GM23338 (cell line): Measurements from ENCODE around the gene TMEM131L. TPM values are rescaled to one million over a fixed set of nuclear protein-coding genes. Genes with fewer than 3 reads are reported as not detected.

Experiments
- ATAC-seq: fragments of 200-7000 bp; cut with Tn5 transposase; 3 replicates; pipeline ENCODE4 v1.9.1; 2020
- DNase-seq: peaks from one replicate; pipeline ENCODE4 v3.0.0-alpha.2; 2015; ENCODE audit warnings: low spot score
- H2AFZ ChIP-seq: fragments of 200-600 bp; sonication (generic); 2 replicates; pipeline ENCODE4 v1.8.0; 2016; ENCODE audit warnings: antibody characterized with exemption, mild to moderate bottlenecking, moderate library complexity
- H3F3A ChIP-seq: fragments of 200-600 bp; sonication (generic); replicated peaks from 2 replicates; pipeline ENCODE4 v1.8.0; 2017; ENCODE audit warnings: antibody characterized with exemption, mixed run types, low read depth
- H3K27ac ChIP-seq: fragments of 200-600 bp; sonication (generic); 2 replicates; pipeline ENCODE4 v1.6.1; 2016; ENCODE audit warnings: low read depth
- H3K27me3 ChIP-seq: fragments of 200-600 bp; sonication (generic); 2 replicates; pipeline ENCODE4 v1.8.0; 2016; ENCODE audit warnings: mild to moderate bottlenecking, mixed run types, moderate library complexity; ENCODE audit not compliant: insufficient read depth
- H3K36me3 ChIP-seq: fragments of 200-600 bp; sonication (generic); 2 replicates; pipeline ENCODE4 v1.8.0; 2016; ENCODE audit warnings: mild to moderate bottlenecking; ENCODE audit not compliant: insufficient read depth
- H3K4me1 ChIP-seq: fragments of 200-600 bp; sonication (generic); 2 replicates; pipeline ENCODE4 v1.8.0; 2016; ENCODE audit warnings: mild to moderate bottlenecking, moderate library complexity; ENCODE audit not compliant: insufficient read depth
- H3K4me2 ChIP-seq: fragments of 200-600 bp; sonication (generic); 2 replicates; pipeline ENCODE4 v1.7.1; 2017; ENCODE audit warnings: mixed run types
- H3K4me3 ChIP-seq: fragments of 200-600 bp; sonication (generic); 2 replicates; pipeline ENCODE4 v1.6.1; 2016; ENCODE audit warnings: mixed run types
- H3K79me2 ChIP-seq: fragments of 200-600 bp; sonication (generic); replicated peaks from 2 replicates; pipeline ENCODE4 v1.8.0; 2017; ENCODE audit warnings: mild to moderate bottlenecking; ENCODE audit not compliant: insufficient read depth
- H3K9me2 ChIP-seq: fragments of 200-600 bp; sonication (generic); 2 replicates; pipeline ENCODE4 v1.8.0; 2017; ENCODE audit not compliant: insufficient read depth
- H4K20me1 ChIP-seq: fragments of 200-600 bp; sonication (generic); replicated peaks from 2 replicates; pipeline ENCODE4 v1.8.0; 2017; ENCODE audit warnings: mild to moderate bottlenecking; ENCODE audit not compliant: insufficient read depth
- H3K27ac Mint-ChIP-seq: 2 replicates; pipeline ENCODE4 v1.8.0; 2020; ENCODE audit warnings: inconsistent platforms, mild to moderate bottlenecking, moderate library complexity, mixed read lengths
- H3K27me3 Mint-ChIP-seq: 3 replicates; pipeline ENCODE4 v1.8.0; 2022; ENCODE audit warnings: low read depth, mild to moderate bottlenecking, moderate library complexity, mixed read lengths, inconsistent platforms; ENCODE audit not compliant: insufficient read depth, poor library complexity
- H3K36me3 Mint-ChIP-seq: 3 replicates; pipeline ENCODE4 v1.8.0; 2021; ENCODE audit warnings: low read depth, mild to moderate bottlenecking, inconsistent platforms, moderate library complexity, mixed read lengths
- H3K4me1 Mint-ChIP-seq: 3 replicates; pipeline ENCODE4 v1.8.0; 2020; ENCODE audit warnings: mild to moderate bottlenecking, inconsistent platforms, mixed read lengths
- H3K4me3 Mint-ChIP-seq: 3 replicates; pipeline ENCODE4 v1.8.0; 2021; ENCODE audit warnings: moderate library complexity, mild to moderate bottlenecking, inconsistent platforms, mixed read lengths
- H3K9me3 Mint-ChIP-seq: 3 replicates; pipeline ENCODE4 v1.8.0; 2020; ENCODE audit warnings: moderate library complexity, mild to moderate bottlenecking, inconsistent platforms, mixed read lengths
- CREB1 ChIP-seq: fragments of 250-450 bp; sonication (Bioruptor Pico); IDR thresholded peaks from 2 replicates; pipeline ENCODE4 v1.5.0; 2020; ENCODE audit warnings: low read depth, mild to moderate bottlenecking, moderate library complexity
- EZH2 ChIP-seq: fragments of 200-600 bp; sonication (generic); IDR thresholded peaks from one replicate; pipeline ENCODE4 v1.8.0; 2017; ENCODE audit warnings: antibody characterized with exemption, mild to moderate bottlenecking, low read depth; ENCODE audit not compliant: unreplicated experiment
- EZH2phosphoT487 ChIP-seq: fragments of 200-600 bp; sonication (generic); IDR thresholded peaks from one replicate; pipeline ENCODE4 v1.8.1; 2018; ENCODE audit warnings: antibody characterized with exemption; ENCODE audit not compliant: unreplicated experiment
- STAT1 ChIP-seq: IDR thresholded peaks from one replicate; pipeline ENCODE4 v1.6.1; 2016; ENCODE audit warnings: antibody characterized with exemption; ENCODE audit not compliant: unreplicated experiment
- ZNF114 ChIP-seq: fragments of 250-450 bp; sonication (Bioruptor Pico); IDR thresholded peaks from 2 replicates; pipeline ENCODE4 v1.5.0; 2020; ENCODE audit warnings: mild to moderate bottlenecking, moderate library complexity
- ZNF331 ChIP-seq: fragments of 250-450 bp; sonication (Bioruptor Pico); IDR thresholded peaks from 2 replicates; pipeline ENCODE4 v1.5.0; 2020; ENCODE audit warnings: low read depth, mild to moderate bottlenecking, moderate library complexity
- polyA plus RNA-seq: library from polyadenylated mRNA; unstranded; fragments of >200 nt; fragmentation: Nextera tagmentation; extraction: Ambion mirVana; gene quantifications from 2 replicates; pipeline ENCODE4 v1.2.1, GENCODE V29; 2016
- total RNA-seq: library from RNA; depleted of rRNA; stranded (reverse); fragments of >200 nt; shearing (Covaris generic); gene quantifications from 2 replicates; pipeline ENCODE4 v1.2.3, GENCODE V29; 2014
- TF ChIP-seq, protein P1 (sequence below), 2 experiments: fragments of 200-600 bp in 1 of 2; sonication (generic) in 1 of 2; conservative IDR thresholded peaks; 2 replicates each; pipeline versions ENCODE4 v1.5.1 to v1.6.1; 2016 to 2017; ENCODE audit warnings: antibody characterized with exemption in 2 of 2, low read depth in 2 of 2, mild to moderate bottlenecking in 2 of 2, moderate library complexity in 1 of 2
- TF ChIP-seq, protein P2 (sequence below): IDR thresholded peaks from 2 replicates; pipeline ENCODE4 v1.6.1; 2016; ENCODE audit warnings: antibody characterized with exemption
- TF ChIP-seq, protein P3 (sequence below): fragments of 250-450 bp; sonication (Bioruptor Pico); IDR thresholded peaks from 2 replicates; pipeline ENCODE4 v1.5.0; 2020; ENCODE audit warnings: mild to moderate bottlenecking, moderate library complexity

The TMEM131L gene
- total and polyA plus RNA-seq, 2 experiments from 2014 or later = 11.1 to 32.2 TPM

GRCh38 chr4:153593161-153593560, 127.0 kb downstream of the TMEM131L start:
- Histone ChIP-seq H4K20me1 (no peaks in the 10 kb centered on the region), H3K27me3 (no peaks in the 10 kb centered on the region), H3F3A (no peaks in the 10 kb centered on the region), H3K9me2 (no peaks in the 10 kb centered on the region), H3K4me1 (no peaks in the 10 kb centered on the region; the same call in 1 of the 2 replicates), H3K4me3 (no peak overlapping the region), H3K4me2 (no peak overlapping the region), H2AFZ (no peak overlapping the region), H3K36me3 (peaks cover 8% of the 10 kb centered on the region; the same call in 1 of the 2 replicates), H3K79me2 (no peaks in the 10 kb centered on the region), H3K27ac (no peak overlapping the region)
- no peak overlapping the region for H3K4me3 Mint-ChIP-seq
- DNase-seq = peak; percentile 51
- no peak overlapping the region for H3K27ac Mint-ChIP-seq
- no peaks in the 10 kb centered on the region for H3K9me3 Mint-ChIP-seq
- peaks cover 28% of the 10 kb centered on the region; the same call in 2 of the 3 replicates for H3K36me3 Mint-ChIP-seq
- peak; percentile 43; the same call in 2 of the 3 replicates for ATAC-seq
- no peak for TF ChIP-seq CREB1 (CRISPR knock-in tag)
- TF ChIP-seq, protein P1, sequence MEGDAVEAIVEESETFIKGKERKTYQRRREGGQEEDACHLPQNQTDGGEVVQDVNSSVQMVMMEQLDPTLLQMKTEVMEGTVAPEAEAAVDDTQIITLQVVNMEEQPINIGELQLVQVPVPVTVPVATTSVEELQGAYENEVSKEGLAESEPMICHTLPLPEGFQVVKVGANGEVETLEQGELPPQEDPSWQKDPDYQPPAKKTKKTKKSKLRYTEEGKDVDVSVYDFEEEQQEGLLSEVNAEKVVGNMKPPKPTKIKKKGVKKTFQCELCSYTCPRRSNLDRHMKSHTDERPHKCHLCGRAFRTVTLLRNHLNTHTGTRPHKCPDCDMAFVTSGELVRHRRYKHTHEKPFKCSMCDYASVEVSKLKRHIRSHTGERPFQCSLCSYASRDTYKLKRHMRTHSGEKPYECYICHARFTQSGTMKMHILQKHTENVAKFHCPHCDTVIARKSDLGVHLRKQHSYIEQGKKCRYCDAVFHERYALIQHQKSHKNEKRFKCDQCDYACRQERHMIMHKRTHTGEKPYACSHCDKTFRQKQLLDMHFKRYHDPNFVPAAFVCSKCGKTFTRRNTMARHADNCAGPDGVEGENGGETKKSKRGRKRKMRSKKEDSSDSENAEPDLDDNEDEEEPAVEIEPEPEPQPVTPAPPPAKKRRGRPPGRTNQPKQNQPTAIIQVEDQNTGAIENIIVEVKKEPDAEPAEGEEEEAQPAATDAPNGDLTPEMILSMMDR (conservative IDR thresholded peaks at IDR 0.05; ENCODE audit: low read depth in 2 of 2) = peak in 1 of 2 experiments; percentile 12; a peak in 1 of 4 replicates
- TF ChIP-seq ZNF331 (CRISPR knock-in tag) = no peak
- no peak for TF ChIP-seq STAT1
- TF ChIP-seq ZNF114 = no peak
- peaks cover 4% of the 10 kb centered on the region; the same call in 2 of the 3 replicates for H3K4me1 Mint-ChIP-seq
- peaks cover 4% of the 10 kb centered on the region for H3K27me3 Mint-ChIP-seq

GRCh38 chr4:153594210-153594609, 128.1 kb downstream of the TMEM131L start:
- H2AFZ ChIP-seq = no peak overlapping the region
- no peaks in the 10 kb centered on the region for H3K27me3 ChIP-seq
- H3K27ac Mint-ChIP-seq = no peak overlapping the region
- H3K27me3 Mint-ChIP-seq = peaks cover 4% of the 10 kb centered on the region
- H3K36me3 Mint-ChIP-seq = peaks cover 27% of the 10 kb centered on the region
- H3K4me3 ChIP-seq = no peak overlapping the region
- H3K9me3 Mint-ChIP-seq = no peaks in the 10 kb centered on the region
- DNase-seq = no peak
- no peaks in the 10 kb centered on the region for H3K4me1 ChIP-seq
- no peak overlapping the region for H3K4me2 ChIP-seq
- no peak for ATAC-seq
- H4K20me1 ChIP-seq = no peaks in the 10 kb centered on the region
- H3K27ac ChIP-seq = no peak overlapping the region
- H3K4me3 Mint-ChIP-seq = no peak overlapping the region
- H3K36me3 ChIP-seq = peaks cover 14% of the 10 kb centered on the region; the same call in 1 of the 2 replicates
- no peaks in the 10 kb centered on the region for H3F3A ChIP-seq
- H3K9me2 ChIP-seq = no peaks in the 10 kb centered on the region
- H3K79me2 ChIP-seq = no peaks in the 10 kb centered on the region
- no peaks in the 10 kb centered on the region for H3K4me1 Mint-ChIP-seq
- no peak for TF ChIP-seq EZH2
- TF ChIP-seq, protein P1 (conservative IDR thresholded peaks at IDR 0.05; ENCODE audit: low read depth in 2 of 2) = no peak
- no peak for TF ChIP-seq EZH2phosphoT487
- TF ChIP-seq, protein P2, sequence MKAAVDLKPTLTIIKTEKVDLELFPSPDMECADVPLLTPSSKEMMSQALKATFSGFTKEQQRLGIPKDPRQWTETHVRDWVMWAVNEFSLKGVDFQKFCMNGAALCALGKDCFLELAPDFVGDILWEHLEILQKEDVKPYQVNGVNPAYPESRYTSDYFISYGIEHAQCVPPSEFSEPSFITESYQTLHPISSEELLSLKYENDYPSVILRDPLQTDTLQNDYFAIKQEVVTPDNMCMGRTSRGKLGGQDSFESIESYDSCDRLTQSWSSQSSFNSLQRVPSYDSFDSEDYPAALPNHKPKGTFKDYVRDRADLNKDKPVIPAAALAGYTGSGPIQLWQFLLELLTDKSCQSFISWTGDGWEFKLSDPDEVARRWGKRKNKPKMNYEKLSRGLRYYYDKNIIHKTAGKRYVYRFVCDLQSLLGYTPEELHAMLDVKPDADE = no peak
- TF ChIP-seq, protein P3, sequence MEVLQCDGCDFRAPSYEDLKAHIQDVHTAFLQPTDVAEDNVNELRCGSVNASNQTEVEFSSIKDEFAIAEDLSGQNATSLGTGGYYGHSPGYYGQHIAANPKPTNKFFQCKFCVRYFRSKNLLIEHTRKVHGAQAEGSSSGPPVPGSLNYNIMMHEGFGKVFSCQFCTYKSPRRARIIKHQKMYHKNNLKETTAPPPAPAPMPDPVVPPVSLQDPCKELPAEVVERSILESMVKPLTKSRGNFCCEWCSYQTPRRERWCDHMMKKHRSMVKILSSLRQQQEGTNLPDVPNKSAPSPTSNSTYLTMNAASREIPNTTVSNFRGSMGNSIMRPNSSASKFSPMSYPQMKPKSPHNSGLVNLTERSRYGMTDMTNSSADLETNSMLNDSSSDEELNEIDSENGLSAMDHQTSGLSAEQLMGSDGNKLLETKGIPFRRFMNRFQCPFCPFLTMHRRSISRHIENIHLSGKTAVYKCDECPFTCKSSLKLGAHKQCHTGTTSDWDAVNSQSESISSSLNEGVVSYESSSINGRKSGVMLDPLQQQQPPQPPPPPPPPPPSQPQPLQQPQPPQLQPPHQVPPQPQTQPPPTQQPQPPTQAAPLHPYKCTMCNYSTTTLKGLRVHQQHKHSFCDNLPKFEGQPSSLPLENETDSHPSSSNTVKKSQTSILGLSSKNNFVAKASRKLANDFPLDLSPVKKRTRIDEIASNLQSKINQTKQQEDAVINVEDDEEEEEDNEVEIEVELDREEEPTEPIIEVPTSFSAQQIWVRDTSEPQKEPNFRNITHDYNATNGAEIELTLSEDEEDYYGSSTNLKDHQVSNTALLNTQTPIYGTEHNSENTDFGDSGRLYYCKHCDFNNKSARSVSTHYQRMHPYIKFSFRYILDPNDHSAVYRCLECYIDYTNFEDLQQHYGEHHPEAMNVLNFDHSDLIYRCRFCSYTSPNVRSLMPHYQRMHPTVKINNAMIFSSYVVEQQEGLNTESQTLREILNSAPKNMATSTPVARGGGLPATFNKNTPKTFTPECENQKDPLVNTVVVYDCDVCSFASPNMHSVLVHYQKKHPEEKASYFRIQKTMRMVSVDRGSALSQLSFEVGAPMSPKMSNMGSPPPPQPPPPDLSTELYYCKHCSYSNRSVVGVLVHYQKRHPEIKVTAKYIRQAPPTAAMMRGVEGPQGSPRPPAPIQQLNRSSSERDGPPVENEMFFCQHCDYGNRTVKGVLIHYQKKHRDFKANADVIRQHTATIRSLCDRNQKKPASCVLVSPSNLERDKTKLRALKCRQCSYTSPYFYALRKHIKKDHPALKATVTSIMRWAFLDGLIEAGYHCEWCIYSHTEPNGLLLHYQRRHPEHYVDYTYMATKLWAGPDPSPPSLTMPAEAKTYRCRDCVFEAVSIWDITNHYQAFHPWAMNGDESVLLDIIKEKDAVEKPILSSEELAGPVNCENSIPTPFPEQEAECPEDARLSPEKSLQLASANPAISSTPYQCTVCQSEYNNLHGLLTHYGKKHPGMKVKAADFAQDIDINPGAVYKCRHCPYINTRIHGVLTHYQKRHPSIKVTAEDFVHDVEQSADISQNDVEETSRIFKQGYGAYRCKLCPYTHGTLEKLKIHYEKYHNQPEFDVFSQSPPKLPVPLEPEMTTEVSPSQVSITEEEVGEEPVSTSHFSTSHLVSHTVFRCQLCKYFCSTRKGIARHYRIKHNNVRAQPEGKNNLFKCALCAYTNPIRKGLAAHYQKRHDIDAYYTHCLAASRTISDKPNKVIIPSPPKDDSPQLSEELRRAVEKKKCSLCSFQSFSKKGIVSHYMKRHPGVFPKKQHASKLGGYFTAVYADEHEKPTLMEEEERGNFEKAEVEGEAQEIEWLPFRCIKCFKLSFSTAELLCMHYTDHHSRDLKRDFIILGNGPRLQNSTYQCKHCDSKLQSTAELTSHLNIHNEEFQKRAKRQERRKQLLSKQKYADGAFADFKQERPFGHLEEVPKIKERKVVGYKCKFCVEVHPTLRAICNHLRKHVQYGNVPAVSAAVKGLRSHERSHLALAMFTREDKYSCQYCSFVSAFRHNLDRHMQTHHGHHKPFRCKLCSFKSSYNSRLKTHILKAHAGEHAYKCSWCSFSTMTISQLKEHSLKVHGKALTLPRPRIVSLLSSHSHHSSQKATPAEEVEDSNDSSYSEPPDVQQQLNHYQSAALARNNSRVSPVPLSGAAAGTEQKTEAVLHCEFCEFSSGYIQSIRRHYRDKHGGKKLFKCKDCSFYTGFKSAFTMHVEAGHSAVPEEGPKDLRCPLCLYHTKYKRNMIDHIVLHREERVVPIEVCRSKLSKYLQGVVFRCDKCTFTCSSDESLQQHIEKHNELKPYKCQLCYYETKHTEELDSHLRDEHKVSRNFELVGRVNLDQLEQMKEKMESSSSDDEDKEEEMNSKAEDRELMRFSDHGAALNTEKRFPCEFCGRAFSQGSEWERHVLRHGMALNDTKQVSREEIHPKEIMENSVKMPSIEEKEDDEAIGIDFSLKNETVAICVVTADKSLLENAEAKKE (CRISPR knock-in tag) = no peak
- TF ChIP-seq ZNF331 (CRISPR knock-in tag) = no peak
- TF ChIP-seq STAT1 = no peak
- no peak for TF ChIP-seq CREB1 (CRISPR knock-in tag)
